ENCODE measurements around the gene RBPMS2.

RBPMS2 gene

GRCh38 chr15:64783796-64784195, 8.4 kb upstream of the RBPMS2 start:
- no peak overlapping the region for H2BK12ac ChIP-seq (ENCODE audit: low read length)
- no peak overlapping the region for H3K4me2 ChIP-seq (ENCODE audit: insufficient read depth, low read length, poor library complexity, severe bottlenecking)
- no peak overlapping the region for H3K4me3 ChIP-seq (ENCODE audit: low read length in 2 of 2)
- no peak overlapping the region for H3K27ac ChIP-seq (replicated peaks; ENCODE audit: low read length)
- peaks cover 2% of the 10 kb centered on the region for H3K79me1 ChIP-seq (ENCODE audit: low read depth, low read length)
- peaks cover 0 to 3% of the 10 kb centered on the region in 2 donors for H3K4me1 ChIP-seq (ENCODE audit: control insufficient read depth in 2 of 2, insufficient read depth in 1 of 2, low read depth in 1 of 2, low read length in 2 of 2)
- no peak overlapping the region for H2BK120ac ChIP-seq (ENCODE audit: low read depth, low read length)
- H3K9ac ChIP-seq (ENCODE audit: low read depth, low read length, poor library complexity) = no peak overlapping the region
- H2AK5ac ChIP-seq (ENCODE audit: low read depth, low read length) = no peak overlapping the region
- H4K91ac ChIP-seq (ENCODE audit: low read depth, low read length, poor library complexity) = no peak overlapping the region
- no peak overlapping the region for H2BK15ac ChIP-seq (ENCODE audit: low read length)
- H3K23ac ChIP-seq (ENCODE audit: low read depth, low read length, poor library complexity) = no peak overlapping the region
- no peak for DNase-seq (ENCODE audit: low spot score)
- no peak overlapping the region for H3K18ac ChIP-seq (ENCODE audit: low read length)
- no peak overlapping the region for H2BK5ac ChIP-seq (ENCODE audit: low read length)
- no peaks in the 10 kb centered on the region for H3K9me3 ChIP-seq (replicated peaks in 1 of 2; ENCODE audit: control insufficient read depth in 2 of 2, insufficient read depth in 1 of 2, low read depth in 1 of 2, low read length in 2 of 2)
- H2AFZ ChIP-seq (ENCODE audit: low read length) = no peak overlapping the region
- no peaks in the 10 kb centered on the region for H3K36me3 ChIP-seq (replicated peaks in 1 of 2; ENCODE audit: control insufficient read depth in 2 of 2, insufficient read depth in 2 of 2, low read length in 2 of 2)
- WGBS, 2 donors (ENCODE audit: extremely low coverage in 2 of 2, insufficient read length in 2 of 2, insufficient replicate concordance in 1 of 2) = no CpG with 5 or more reads among the region's 4 CpGs
- no peak overlapping the region for H3K14ac ChIP-seq (ENCODE audit: low read length)
- H3K27me3 ChIP-seq (ENCODE audit: control insufficient read depth in 3 of 3, insufficient read depth in 3 of 3, low read depth in 1 of 3, low read length in 3 of 3) = no peaks in the 10 kb centered on the region
- no peak overlapping the region for H4K8ac ChIP-seq (ENCODE audit: low read depth, low read length)
- H3K4ac ChIP-seq (ENCODE audit: low read length) = no peak overlapping the region

GRCh38 chr15:64782751-64783150, 7.4 kb upstream of the RBPMS2 start:
- Histone ChIP-seq H4K91ac (ENCODE audit: low read depth, low read length, poor library complexity) (no peak overlapping the region), H3K4me3 (ENCODE audit: low read length in 2 of 2) (no peak overlapping the region), H3K23ac (ENCODE audit: low read depth, low read length, poor library complexity) (no peak overlapping the region), H3K18ac (ENCODE audit: low read length) (no peak overlapping the region), H2BK15ac (ENCODE audit: low read length) (no peak overlapping the region), H2BK12ac (ENCODE audit: low read length) (no peak overlapping the region), H3K79me1 (ENCODE audit: low read depth, low read length) (peaks cover 2% of the 10 kb centered on the region), H2AK5ac (ENCODE audit: low read depth, low read length) (no peak overlapping the region), H2BK120ac (ENCODE audit: low read depth, low read length) (no peak overlapping the region), H3K27ac (replicated peaks; ENCODE audit: low read length) (no peak overlapping the region), H2AFZ (ENCODE audit: low read length) (no peak overlapping the region), H3K4ac (ENCODE audit: low read length) (no peak overlapping the region), H3K4me2 (ENCODE audit: insufficient read depth, low read length, poor library complexity, severe bottlenecking) (no peak overlapping the region), H3K9ac (ENCODE audit: low read depth, low read length, poor library complexity) (no peak overlapping the region), H3K14ac (ENCODE audit: low read length) (no peak overlapping the region), H3K36me3 (replicated peaks in 1 of 2; ENCODE audit: control insufficient read depth in 2 of 2, insufficient read depth in 2 of 2, low read length in 2 of 2) (no peaks in the 10 kb centered on the region), H3K4me1 (ENCODE audit: control insufficient read depth in 2 of 2, insufficient read depth in 1 of 2, low read depth in 1 of 2, low read length in 2 of 2) (peaks cover 0 to 5% of the 10 kb centered on the region in 2 donors), H2BK5ac (ENCODE audit: low read length) (no peak overlapping the region), H3K27me3 (ENCODE audit: control insufficient read depth in 3 of 3, insufficient read depth in 3 of 3, low read depth in 1 of 3, low read length in 3 of 3) (peaks cover 0 to under 1% (median 0%) of the 10 kb centered on the region in 3 experiments), H4K8ac (ENCODE audit: low read depth, low read length) (no peak overlapping the region), H3K9me3 (replicated peaks in 1 of 2; ENCODE audit: control insufficient read depth in 2 of 2, insufficient read depth in 1 of 2, low read depth in 1 of 2, low read length in 2 of 2) (no peaks in the 10 kb centered on the region)
- no CpG with 5 or more reads among the region's 5 CpGs for WGBS, 2 donors (ENCODE audit: extremely low coverage in 2 of 2, insufficient read length in 2 of 2, insufficient replicate concordance in 1 of 2)
- no peak for DNase-seq (ENCODE audit: low spot score)

- Histone ChIP-seq H3K9ac (ENCODE audit: low read depth, low read length, poor library complexity) (no peak overlapping the region), H2BK120ac (ENCODE audit: low read depth, low read length) (no peak overlapping the region), H4K91ac (ENCODE audit: low read depth, low read length, poor library complexity) (no peak overlapping the region), H3K18ac (ENCODE audit: low read length) (no peak overlapping the region), H3K27ac (replicated peaks; ENCODE audit: low read length) (no peak overlapping the region), H3K36me3 (replicated peaks in 1 of 2; ENCODE audit: control insufficient read depth in 2 of 2, insufficient read depth in 2 of 2, low read length in 2 of 2) (no peaks in the 10 kb centered on the region), H3K4ac (ENCODE audit: low read length) (no peak overlapping the region), H2BK12ac (ENCODE audit: low read length) (no peak overlapping the region), H2AK5ac (ENCODE audit: low read depth, low read length) (no peak overlapping the region), H3K79me1 (ENCODE audit: low read depth, low read length) (peaks cover 2% of the 10 kb centered on the region), H2BK5ac (ENCODE audit: low read length) (no peak overlapping the region), H3K14ac (ENCODE audit: low read length) (no peak overlapping the region), H2BK15ac (ENCODE audit: low read length) (no peak overlapping the region), H2AFZ (ENCODE audit: low read length) (no peak overlapping the region), H3K27me3 (ENCODE audit: control insufficient read depth in 3 of 3, insufficient read depth in 3 of 3, low read depth in 1 of 3, low read length in 3 of 3) (peaks cover 0 to 15% (median 1%) of the 10 kb centered on the region in 3 experiments), H4K8ac (ENCODE audit: low read depth, low read length) (no peak overlapping the region), H3K9me3 (replicated peaks in 1 of 2; ENCODE audit: control insufficient read depth in 2 of 2, insufficient read depth in 1 of 2, low read depth in 1 of 2, low read length in 2 of 2) (no peaks in the 10 kb centered on the region), H3K4me1 (ENCODE audit: control insufficient read depth in 2 of 2, insufficient read depth in 1 of 2, low read depth in 1 of 2, low read length in 2 of 2) (peaks cover 5 to 6% of the 10 kb centered on the region in 2 donors), H3K23ac (ENCODE audit: low read depth, low read length, poor library complexity) (no peak overlapping the region), H3K4me3 (ENCODE audit: low read length in 2 of 2) (no peak overlapping the region), H3K4me2 (ENCODE audit: insufficient read depth, low read length, poor library complexity, severe bottlenecking) (no peak overlapping the region)
- no CpG with 5 or more reads among the region's 6 CpGs for WGBS, 2 donors (ENCODE audit: extremely low coverage in 2 of 2, insufficient read length in 2 of 2, insufficient replicate concordance in 1 of 2)
- no peak for DNase-seq (ENCODE audit: low spot score)
Measured at GRCh38 chr15:64781299-64781698, 5.9 kb upstream of the RBPMS2 start.

- Histone ChIP-seq H4K91ac (ENCODE audit: low read depth, low read length, poor library complexity) (no peak overlapping the region), H3K27ac (replicated peaks; ENCODE audit: low read length) (no peak overlapping the region), H3K23ac (ENCODE audit: low read depth, low read length, poor library complexity) (no peak overlapping the region), H3K79me1 (ENCODE audit: low read depth, low read length) (peaks cover 2% of the 10 kb centered on the region), H3K36me3 (replicated peaks in 1 of 2; ENCODE audit: control insufficient read depth in 2 of 2, insufficient read depth in 2 of 2, low read length in 2 of 2) (no peaks in the 10 kb centered on the region), H3K9me3 (replicated peaks in 1 of 2; ENCODE audit: control insufficient read depth in 2 of 2, insufficient read depth in 1 of 2, low read depth in 1 of 2, low read length in 2 of 2) (no peaks in the 10 kb centered on the region), H3K4ac (ENCODE audit: low read length) (no peak overlapping the region), H3K14ac (ENCODE audit: low read length) (no peak overlapping the region), H3K4me3 (ENCODE audit: low read length in 2 of 2) (no peak overlapping the region), H3K4me2 (ENCODE audit: insufficient read depth, low read length, poor library complexity, severe bottlenecking) (no peak overlapping the region), H3K18ac (ENCODE audit: low read length) (no peak overlapping the region), H4K8ac (ENCODE audit: low read depth, low read length) (no peak overlapping the region), H2AFZ (ENCODE audit: low read length) (no peak overlapping the region), H2BK120ac (ENCODE audit: low read depth, low read length) (no peak overlapping the region), H2BK15ac (ENCODE audit: low read length) (no peak overlapping the region), H3K9ac (ENCODE audit: low read depth, low read length, poor library complexity) (no peak overlapping the region), H3K27me3 (ENCODE audit: control insufficient read depth in 3 of 3, insufficient read depth in 3 of 3, low read depth in 1 of 3, low read length in 3 of 3) (peaks cover 0 to 21% (median 2%) of the 10 kb centered on the region in 3 experiments), H2AK5ac (ENCODE audit: low read depth, low read length) (no peak overlapping the region), H2BK12ac (ENCODE audit: low read length) (no peak overlapping the region), H2BK5ac (ENCODE audit: low read length) (no peak overlapping the region), H3K4me1 (ENCODE audit: control insufficient read depth in 2 of 2, insufficient read depth in 1 of 2, low read depth in 1 of 2, low read length in 2 of 2) (peaks cover 7 to 9% of the 10 kb centered on the region in 2 donors)
- DNase-seq (ENCODE audit: low spot score) = no peak
- no CpG with 5 or more reads among the region's 8 CpGs for WGBS, 2 donors (ENCODE audit: extremely low coverage in 2 of 2, insufficient read length in 2 of 2, insufficient replicate concordance in 1 of 2)
Measured at GRCh38 chr15:64780600-64781156, 5.3 kb upstream of the RBPMS2 start.

Data from neuronal stem cell (in vitro differentiated cells).